Nephron progenitor cell (in vitro differentiated cells): Measurements from ENCODE around the gene FCRL3.
"Not testable (repeated sequence)": the region's sequence is repeated elsewhere in the genome, so short reads cannot be mapped to it uniquely, and the experiment has no call there.

ENCODE experiments used
- DNase-seq: peaks from one replicate; pipeline ENCODE4 v3.0.0; 2021
- H3K27ac Mint-ChIP-seq: 2 replicates; pipeline ENCODE4 v1.8.0; 2021; ENCODE audit warnings: mild to moderate bottlenecking, moderate library complexity, mixed read lengths
- H3K27me3 Mint-ChIP-seq: 2 replicates; pipeline ENCODE4 v1.8.0; 2021; ENCODE audit warnings: mild to moderate bottlenecking, low read depth, mixed read lengths; ENCODE audit not compliant: poor library complexity
- H3K36me3 Mint-ChIP-seq: 2 replicates; pipeline ENCODE4 v1.8.0; 2021; ENCODE audit warnings: low read depth, mixed read lengths
- H3K4me1 Mint-ChIP-seq: 2 replicates; pipeline ENCODE4 v1.8.0; 2021; ENCODE audit warnings: mixed read lengths
- H3K4me3 Mint-ChIP-seq: 2 replicates; pipeline ENCODE4 v1.8.0; 2021; ENCODE audit warnings: mild to moderate bottlenecking, moderate library complexity, mixed read lengths
- H3K9me3 Mint-ChIP-seq: 2 replicates; pipeline ENCODE4 v1.8.0; 2021; ENCODE audit warnings: mild to moderate bottlenecking, moderate library complexity, mixed read lengths
- TF ChIP-seq, protein P1 (sequence below): fragments of 200-600 bp; sonication (generic); IDR thresholded peaks from 2 replicates; pipeline ENCODE4 v1.5.0; 2021; ENCODE audit warnings: antibody characterized with exemption

FCRL3 gene, protein sequence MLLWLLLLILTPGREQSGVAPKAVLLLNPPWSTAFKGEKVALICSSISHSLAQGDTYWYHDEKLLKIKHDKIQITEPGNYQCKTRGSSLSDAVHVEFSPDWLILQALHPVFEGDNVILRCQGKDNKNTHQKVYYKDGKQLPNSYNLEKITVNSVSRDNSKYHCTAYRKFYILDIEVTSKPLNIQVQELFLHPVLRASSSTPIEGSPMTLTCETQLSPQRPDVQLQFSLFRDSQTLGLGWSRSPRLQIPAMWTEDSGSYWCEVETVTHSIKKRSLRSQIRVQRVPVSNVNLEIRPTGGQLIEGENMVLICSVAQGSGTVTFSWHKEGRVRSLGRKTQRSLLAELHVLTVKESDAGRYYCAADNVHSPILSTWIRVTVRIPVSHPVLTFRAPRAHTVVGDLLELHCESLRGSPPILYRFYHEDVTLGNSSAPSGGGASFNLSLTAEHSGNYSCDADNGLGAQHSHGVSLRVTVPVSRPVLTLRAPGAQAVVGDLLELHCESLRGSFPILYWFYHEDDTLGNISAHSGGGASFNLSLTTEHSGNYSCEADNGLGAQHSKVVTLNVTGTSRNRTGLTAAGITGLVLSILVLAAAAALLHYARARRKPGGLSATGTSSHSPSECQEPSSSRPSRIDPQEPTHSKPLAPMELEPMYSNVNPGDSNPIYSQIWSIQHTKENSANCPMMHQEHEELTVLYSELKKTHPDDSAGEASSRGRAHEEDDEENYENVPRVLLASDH

DNA sequence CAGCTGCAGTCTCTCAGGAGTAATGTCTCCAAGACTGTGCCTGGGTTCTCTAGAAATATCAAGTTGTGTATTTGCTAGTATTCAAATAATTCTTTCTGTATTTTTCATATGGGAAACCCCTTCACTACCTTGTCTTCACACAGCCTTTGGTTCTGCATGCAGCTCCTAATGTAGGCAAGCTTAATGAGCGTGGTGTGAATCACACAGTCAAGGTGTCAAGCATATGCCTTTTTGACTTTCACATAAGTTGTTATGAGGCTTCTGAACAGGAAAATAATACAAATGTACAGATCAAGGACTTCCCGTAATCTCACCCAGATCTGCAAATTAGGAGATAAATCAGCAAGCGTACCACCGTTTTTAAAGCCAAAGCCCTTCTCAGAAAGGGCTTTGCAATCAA is at the start of gene FCRL3:
FCRL3 (minus strand) TSS at position 38 of the 400 bp plus-strand sequence. CDS start 280 bp downstream, outside the sequence.
- Mint-ChIP-seq H3K27ac (no peak within 1 kb of the TSS), H3K36me3 (no peaks in the 10 kb centered on the region)

DNA sequence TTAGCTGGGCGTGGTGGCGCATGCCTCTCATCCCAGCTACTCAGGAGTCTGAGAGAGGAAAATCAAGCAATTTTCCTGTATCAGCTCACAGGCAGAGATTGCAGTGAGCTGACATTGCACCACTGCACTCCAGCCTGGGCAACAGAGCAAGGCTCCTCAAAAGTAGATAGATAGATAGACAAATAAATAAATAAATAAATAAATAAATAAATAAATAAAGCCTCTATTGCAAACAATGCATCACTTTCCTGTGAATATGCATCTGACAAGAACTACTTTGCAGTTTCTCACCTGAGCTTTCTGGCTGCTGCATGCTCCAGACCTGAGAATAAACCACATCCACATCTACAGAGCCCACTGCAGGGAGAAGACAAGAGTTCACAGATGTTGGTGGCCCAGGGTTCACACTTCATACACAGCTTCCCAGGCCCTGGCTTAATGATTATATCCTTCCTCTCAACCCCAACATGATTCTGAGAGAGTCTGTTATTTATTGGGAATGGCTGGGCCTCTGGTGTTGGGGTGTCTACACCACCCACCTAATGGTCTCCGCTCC is 47.8 kb upstream of the FCRL3 start:
- Mint-ChIP-seq H3K9me3 (no peaks in the 10 kb centered on the region), H3K4me1 (peaks cover 7% of the 10 kb centered on the region), H3K4me3 (no peak overlapping the region), H3K27ac (no peak overlapping the region), H3K27me3 (peaks cover 15% of the 10 kb centered on the region), H3K36me3 (no peaks in the 10 kb centered on the region)
- TF ChIP-seq, protein P1, sequence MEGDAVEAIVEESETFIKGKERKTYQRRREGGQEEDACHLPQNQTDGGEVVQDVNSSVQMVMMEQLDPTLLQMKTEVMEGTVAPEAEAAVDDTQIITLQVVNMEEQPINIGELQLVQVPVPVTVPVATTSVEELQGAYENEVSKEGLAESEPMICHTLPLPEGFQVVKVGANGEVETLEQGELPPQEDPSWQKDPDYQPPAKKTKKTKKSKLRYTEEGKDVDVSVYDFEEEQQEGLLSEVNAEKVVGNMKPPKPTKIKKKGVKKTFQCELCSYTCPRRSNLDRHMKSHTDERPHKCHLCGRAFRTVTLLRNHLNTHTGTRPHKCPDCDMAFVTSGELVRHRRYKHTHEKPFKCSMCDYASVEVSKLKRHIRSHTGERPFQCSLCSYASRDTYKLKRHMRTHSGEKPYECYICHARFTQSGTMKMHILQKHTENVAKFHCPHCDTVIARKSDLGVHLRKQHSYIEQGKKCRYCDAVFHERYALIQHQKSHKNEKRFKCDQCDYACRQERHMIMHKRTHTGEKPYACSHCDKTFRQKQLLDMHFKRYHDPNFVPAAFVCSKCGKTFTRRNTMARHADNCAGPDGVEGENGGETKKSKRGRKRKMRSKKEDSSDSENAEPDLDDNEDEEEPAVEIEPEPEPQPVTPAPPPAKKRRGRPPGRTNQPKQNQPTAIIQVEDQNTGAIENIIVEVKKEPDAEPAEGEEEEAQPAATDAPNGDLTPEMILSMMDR: no peak
- no peak for DNase-seq

More for the DNA sequence above, at the start of gene FCRL3:
- peaks cover 10% of the 10 kb centered on the region for H3K27me3 Mint-ChIP-seq
- no peak within 1 kb of the TSS for H3K4me3 Mint-ChIP-seq
- H3K4me1 Mint-ChIP-seq: no peaks in the 10 kb centered on the region
- TF ChIP-seq, protein P1: no peak
- H3K9me3 Mint-ChIP-seq: no peaks in the 10 kb centered on the region
- DNase-seq: no peak

GRCh38 chr1:157739229-157739901 is 38.8 kb upstream of the FCRL3 start:
- H3K27ac Mint-ChIP-seq: no peak overlapping the region
- no peaks in the 10 kb centered on the region for H3K36me3 Mint-ChIP-seq
- H3K27me3 Mint-ChIP-seq: no peaks in the 10 kb centered on the region
- no peak for DNase-seq
- no peak overlapping the region for H3K4me3 Mint-ChIP-seq
- no peaks in the 10 kb centered on the region for H3K4me1 Mint-ChIP-seq
- TF ChIP-seq, protein P1: no peak
- no peaks in the 10 kb centered on the region for H3K9me3 Mint-ChIP-seq

DNA sequence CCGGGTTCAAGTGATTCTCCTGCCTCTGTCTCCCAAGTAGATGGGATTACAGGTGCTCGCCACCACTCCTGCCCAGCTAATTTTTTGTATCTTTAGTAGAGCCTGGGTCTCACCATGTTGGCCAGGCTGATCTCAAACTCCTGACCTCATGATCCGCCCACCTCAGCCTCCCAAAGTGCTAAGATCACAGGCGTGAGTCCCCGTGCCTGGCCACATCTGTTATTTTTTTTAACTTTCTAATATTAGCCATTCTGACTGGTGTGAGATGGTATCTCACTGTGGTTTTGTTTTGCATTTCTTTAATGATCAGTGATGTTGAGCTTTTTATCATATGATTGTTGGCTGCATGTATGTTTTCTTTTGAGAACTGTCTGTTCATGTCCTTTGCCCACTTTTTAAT is 35.4 kb upstream of the FCRL3 start:
- H3K9me3 Mint-ChIP-seq, H3K27me3 Mint-ChIP-seq, H3K36me3 Mint-ChIP-seq, H3K4me3 Mint-ChIP-seq, DNase-seq, H3K27ac Mint-ChIP-seq, H3K4me1 Mint-ChIP-seq: not testable (repeated sequence)

DNA sequence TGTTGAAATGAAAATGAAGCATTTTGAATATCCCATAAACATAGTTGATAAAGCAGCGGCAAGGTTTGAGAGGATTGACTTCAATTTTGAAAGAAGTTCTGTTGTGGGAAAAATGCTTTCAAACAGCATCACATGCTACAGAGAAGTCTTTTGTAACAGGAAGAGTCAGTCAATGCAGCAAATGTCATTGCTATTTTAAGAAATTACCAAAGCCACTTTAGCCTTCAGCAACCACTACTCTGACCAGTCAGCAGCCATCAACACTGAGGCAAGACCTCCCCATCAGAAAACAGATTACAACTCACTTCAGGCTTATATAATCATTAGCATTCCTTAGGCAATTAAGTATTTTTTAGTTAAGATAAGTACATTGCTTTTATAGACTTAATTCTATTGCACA is 33.8 kb upstream of the FCRL3 start:
- Mint-ChIP-seq H3K27me3 (peaks cover 3% of the 10 kb centered on the region), H3K27ac (no peak overlapping the region), H3K4me3 (no peak overlapping the region), H3K4me1 (no peaks in the 10 kb centered on the region), H3K36me3 (no peaks in the 10 kb centered on the region), H3K9me3 (no peaks in the 10 kb centered on the region)
- TF ChIP-seq, protein P1: no peak
- DNase-seq: no peak

GRCh38 chr1:157732755-157733154 is 32.2 kb upstream of the FCRL3 start:
- H3K9me3 Mint-ChIP-seq: no peaks in the 10 kb centered on the region
- H3K27ac Mint-ChIP-seq: no peak overlapping the region
- peaks cover 3% of the 10 kb centered on the region for H3K27me3 Mint-ChIP-seq
- H3K36me3 Mint-ChIP-seq: no peaks in the 10 kb centered on the region
- H3K4me3 Mint-ChIP-seq: no peak overlapping the region
- H3K4me1 Mint-ChIP-seq: no peaks in the 10 kb centered on the region
- DNase-seq: no peak
- TF ChIP-seq, protein P1: no peak
